Measurements from ENCODE around the gene UNCX.

DNA sequence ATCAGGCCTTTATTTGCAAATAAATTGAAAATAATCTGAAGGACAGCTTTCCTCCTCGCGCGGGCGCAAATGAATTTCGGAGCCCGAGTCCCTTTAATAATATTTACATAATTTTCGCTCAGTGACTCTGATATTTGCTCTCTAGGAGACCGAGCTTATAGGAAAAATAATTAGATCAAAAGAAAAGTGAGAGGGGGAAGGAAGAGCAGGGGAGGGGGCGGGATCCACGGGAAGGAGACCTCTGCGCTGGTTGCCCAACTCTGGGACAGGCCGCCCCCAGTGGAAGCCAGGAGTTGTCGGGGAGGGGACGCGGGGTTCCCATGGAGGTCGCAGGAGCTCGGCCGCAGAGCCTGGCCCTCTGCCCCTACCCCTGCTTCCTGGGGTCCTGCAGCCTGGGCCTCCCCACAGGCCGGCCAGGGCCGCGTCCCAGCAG is 5.8 kb downstream of the UNCX start:
- TF ChIP-seq, protein P1, sequence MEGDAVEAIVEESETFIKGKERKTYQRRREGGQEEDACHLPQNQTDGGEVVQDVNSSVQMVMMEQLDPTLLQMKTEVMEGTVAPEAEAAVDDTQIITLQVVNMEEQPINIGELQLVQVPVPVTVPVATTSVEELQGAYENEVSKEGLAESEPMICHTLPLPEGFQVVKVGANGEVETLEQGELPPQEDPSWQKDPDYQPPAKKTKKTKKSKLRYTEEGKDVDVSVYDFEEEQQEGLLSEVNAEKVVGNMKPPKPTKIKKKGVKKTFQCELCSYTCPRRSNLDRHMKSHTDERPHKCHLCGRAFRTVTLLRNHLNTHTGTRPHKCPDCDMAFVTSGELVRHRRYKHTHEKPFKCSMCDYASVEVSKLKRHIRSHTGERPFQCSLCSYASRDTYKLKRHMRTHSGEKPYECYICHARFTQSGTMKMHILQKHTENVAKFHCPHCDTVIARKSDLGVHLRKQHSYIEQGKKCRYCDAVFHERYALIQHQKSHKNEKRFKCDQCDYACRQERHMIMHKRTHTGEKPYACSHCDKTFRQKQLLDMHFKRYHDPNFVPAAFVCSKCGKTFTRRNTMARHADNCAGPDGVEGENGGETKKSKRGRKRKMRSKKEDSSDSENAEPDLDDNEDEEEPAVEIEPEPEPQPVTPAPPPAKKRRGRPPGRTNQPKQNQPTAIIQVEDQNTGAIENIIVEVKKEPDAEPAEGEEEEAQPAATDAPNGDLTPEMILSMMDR (IDR thresholded peaks at IDR 0.05) = no peak
- no peak for TF ChIP-seq POLR2A (IDR thresholded peaks at IDR 0.05)

Measured in testis (tissue), 2 donors.